Ascending aorta (tissue), 2 donors: ENCODE results near the gene LAMA3. TPM values are rescaled to one million over a fixed set of nuclear protein-coding genes. Genes with fewer than 3 reads are reported as not detected.
A peak's percentile ranks its signal among the peaks of the same experiment; 100 is the strongest.

ENCODE experiments used
- DNase-seq, 2 donors: peaks; one replicate each; pipeline ENCODE4 v3.0.0-alpha.2; 2019; ENCODE audit warnings: low spot score in 2 of 2
- H3K27ac ChIP-seq, 2 donors: fragments of 200-600 bp; sonication (generic); one replicate each; pipeline ENCODE4 v1.5.1; 2016 to 2017; ENCODE audit warnings: mild to moderate bottlenecking in 1 of 2
- H3K27me3 ChIP-seq: fragments of 200-600 bp; sonication (generic); one replicate; pipeline ENCODE4 v1.5.1; 2017
- H3K36me3 ChIP-seq, 2 donors: fragments of 200-600 bp; sonication (generic); one replicate each; pipeline ENCODE4 v1.5.1; 2016
- H3K4me1 ChIP-seq, 2 donors: fragments of 200-600 bp; sonication (generic); one replicate each; pipeline ENCODE4 v1.5.1; 2016 to 2017; ENCODE audit warnings: mild to moderate bottlenecking in 1 of 2
- H3K4me3 ChIP-seq, 2 donors: fragments of 200-600 bp; sonication (generic); one replicate each; pipeline ENCODE4 v1.5.1; 2016 to 2017; ENCODE audit warnings: mild to moderate bottlenecking in 1 of 2
- H3K9me3 ChIP-seq, 2 donors: fragments of 200-600 bp; sonication (generic); one replicate each; pipeline ENCODE4 v1.5.1; 2016
- CTCF ChIP-seq, 3 experiments: fragments of 200-600 bp in 2 of 3; fragments of 450-650 bp in 1 of 3; sonication (generic) in 2 of 3; IDR thresholded peaks; one replicate each; pipeline ENCODE4 v1.5.1; 2016 to 2019; ENCODE audit warnings: antibody characterized with exemption in 3 of 3, mild to moderate bottlenecking in 1 of 3, moderate library complexity in 1 of 3
- intact Hi-C: fragments of 100-400 bp; cut with DNase I; formaldehyde crosslinking; loops from one replicate; pipeline ENCODE4 v1.15.1; 2023
- total RNA-seq: library from RNA; depleted of rRNA; stranded (reverse); fragments of >200 nt; gene quantifications from one replicate; pipeline ENCODE4 v1.1.0, GENCODE V29; 2016

Gene LAMA3
- total RNA-seq, 1 donor from 2014 or later: 27.2 TPM

GRCh38 chr18:23958036-23958435 is 268.8 kb downstream of the LAMA3 start:
- Histone ChIP-seq H3K9me3 (no peaks in the 10 kb centered on the region), H3K4me3 (no peak overlapping the region), H3K4me1 (no peaks in the 10 kb centered on the region), H3K36me3 (no peaks in the 10 kb centered on the region), H3K27me3 (no peaks in the 10 kb centered on the region), H3K27ac (peak overlapping the region in 1 of 2 donors; percentile 25)
- peak; percentile 31 to 79 for DNase-seq
- intact Hi-C loops: no loop called here
- no peak for TF ChIP-seq CTCF (IDR thresholded peaks at IDR 0.05)

GRCh38 chr18:23963443-23964165 is 274.4 kb downstream of the LAMA3 start:
- TF ChIP-seq CTCF (IDR thresholded peaks at IDR 0.05): no peak
- Histone ChIP-seq H3K36me3 (no peaks in the 10 kb centered on the region), H3K4me3 (no peak overlapping the region), H3K27ac (no peak overlapping the region), H3K4me1 (no peaks in the 10 kb centered on the region), H3K27me3 (no peaks in the 10 kb centered on the region), H3K9me3 (no peaks in the 10 kb centered on the region)
- no peak for DNase-seq
- intact Hi-C loops: no loop called here

- no peak for TF ChIP-seq CTCF (IDR thresholded peaks at IDR 0.05)
- Histone ChIP-seq H3K4me3 (no peak overlapping the region), H3K4me1 (no peaks in the 10 kb centered on the region), H3K9me3 (no peaks in the 10 kb centered on the region), H3K27ac (no peak overlapping the region), H3K27me3 (no peaks in the 10 kb centered on the region), H3K36me3 (no peaks in the 10 kb centered on the region)
- intact Hi-C loops: no loop called here
- no peak for DNase-seq
Measured at GRCh38 chr18:23964282-23965238, 275.3 kb downstream of the LAMA3 start.

GRCh38 chr18:23966909-23967308 is 277.7 kb downstream of the LAMA3 start:
- intact Hi-C loops: no loop called here
- Histone ChIP-seq H3K4me3 (no peak overlapping the region), H3K36me3 (no peaks in the 10 kb centered on the region), H3K27ac (no peak overlapping the region), H3K27me3 (no peaks in the 10 kb centered on the region), H3K9me3 (no peaks in the 10 kb centered on the region), H3K4me1 (no peaks in the 10 kb centered on the region)
- no peak for TF ChIP-seq CTCF (IDR thresholded peaks at IDR 0.05)
- DNase-seq: no peak

GRCh38 chr18:23967321-23968089 is 278.3 kb downstream of the LAMA3 start:
- H3K9me3 ChIP-seq: no peaks in the 10 kb centered on the region
- no peak for TF ChIP-seq CTCF (IDR thresholded peaks at IDR 0.05)
- H3K36me3 ChIP-seq: no peaks in the 10 kb centered on the region
- H3K27ac ChIP-seq: no peak overlapping the region
- no peaks in the 10 kb centered on the region for H3K4me1 ChIP-seq
- no peak for DNase-seq
- no peaks in the 10 kb centered on the region for H3K27me3 ChIP-seq
- H3K4me3 ChIP-seq: no peak overlapping the region
- intact Hi-C loops: no loop called here
